Thyroid gland (tissue), 4 donors: ENCODE data around the gene SAMD11. TPM values are rescaled to one million over a fixed set of nuclear protein-coding genes. Genes with fewer than 3 reads are reported as not detected.

Source experiments
- DNase-seq, 2 donors: peaks; one replicate each; pipeline ENCODE4 v3.0.0-alpha.2; 2019
- H3K27ac ChIP-seq, 3 donors: fragments of 200-600 bp; sonication (generic); 1 replicate in 2 of 3; 2 replicates in 1 of 3; pipeline ENCODE4 v1.5.1; 2016 to 2019; ENCODE audit warnings: mild to moderate bottlenecking in 1 of 3, moderate library complexity in 1 of 3
- H3K27me3 ChIP-seq: fragments of 200-600 bp; sonication (generic); one replicate; pipeline ENCODE4 v1.5.1; 2019
- H3K36me3 ChIP-seq, 2 donors: fragments of 200-600 bp; sonication (generic); one replicate each; pipeline ENCODE4 v1.5.1; 2016 to 2019
- H3K4me1 ChIP-seq, 2 donors: fragments of 200-600 bp; sonication (generic); one replicate each; pipeline ENCODE4 v1.5.1; 2017 to 2019
- H3K4me3 ChIP-seq, 3 donors: fragments of 200-600 bp; sonication (generic); replicated peaks in 1 of 3; 1 replicate in 2 of 3; 2 replicates in 1 of 3; pipeline ENCODE4 v1.5.1; 2016; ENCODE audit warnings: mild to moderate bottlenecking in 1 of 3
- H3K9me3 ChIP-seq: fragments of 200-600 bp; sonication (generic); one replicate; pipeline ENCODE4 v1.5.1; 2017
- CTCF ChIP-seq, 6 experiments: fragments of 200-600 bp in 3 of 6; fragments of 450-650 bp in 3 of 6; sonication (generic) in 3 of 6; IDR thresholded peaks; one replicate each; pipeline ENCODE4 v1.5.1; 2016 to 2019; ENCODE audit warnings: antibody characterized with exemption in 6 of 6, mild to moderate bottlenecking in 2 of 6, inconsistent platforms in 1 of 6, moderate library complexity in 1 of 6
- POLR2A ChIP-seq, 2 donors: fragments of 450-650 bp; IDR thresholded peaks; one replicate each; pipeline ENCODE4 v1.6.1; 2017; ENCODE audit warnings: antibody characterized with exemption in 2 of 2, mild to moderate bottlenecking in 2 of 2, moderate library complexity in 1 of 2
- WGBS, 2 donors: methylation state at CpG; one replicate each; pipeline ENCODE4 v1.1.5; 2017; 5-methylcytosine and 5-hydroxymethylcytosine counted together
- intact Hi-C: fragments of 100-400 bp; cut with DNase I; formaldehyde crosslinking; loops from one replicate; pipeline ENCODE4 v1.15.1; 2023
- total RNA-seq, 4 donors: library from RNA; depleted of rRNA; stranded (reverse); fragments of >200 nt; gene quantifications; one replicate each; pipeline ENCODE4 v1.2.3, GENCODE V29; 2016

The SAMD11 gene
- total RNA-seq, 4 donors from 2014 or later, result 4.1 to 11.2 (median 6.3) TPM

- WGBS, 2 donors, result 14 to 21% methylated on average over 19 of the region's 57 CpGs
- intact Hi-C loops, result no loop called here
- no peak for TF ChIP-seq POLR2A (IDR thresholded peaks at IDR 0.05)
- TF ChIP-seq CTCF (IDR thresholded peaks at IDR 0.05), result no peak
- Histone ChIP-seq H3K4me1 (peaks cover 17 to 28% of the 10 kb centered on the region in 2 donors), H3K27me3 (no peaks in the 10 kb centered on the region), H3K27ac (no peak overlapping the region), H3K36me3 (peaks cover 17 to 20% of the 10 kb centered on the region in 2 donors), H3K9me3 (no peaks in the 10 kb centered on the region), H3K4me3 (peak overlapping the region in 1 of 3 donors; percentile 94)
- no peak for DNase-seq
Measured at GRCh38 chr1:959731-960362, 36.1 kb downstream of the SAMD11 start.

DNA sequence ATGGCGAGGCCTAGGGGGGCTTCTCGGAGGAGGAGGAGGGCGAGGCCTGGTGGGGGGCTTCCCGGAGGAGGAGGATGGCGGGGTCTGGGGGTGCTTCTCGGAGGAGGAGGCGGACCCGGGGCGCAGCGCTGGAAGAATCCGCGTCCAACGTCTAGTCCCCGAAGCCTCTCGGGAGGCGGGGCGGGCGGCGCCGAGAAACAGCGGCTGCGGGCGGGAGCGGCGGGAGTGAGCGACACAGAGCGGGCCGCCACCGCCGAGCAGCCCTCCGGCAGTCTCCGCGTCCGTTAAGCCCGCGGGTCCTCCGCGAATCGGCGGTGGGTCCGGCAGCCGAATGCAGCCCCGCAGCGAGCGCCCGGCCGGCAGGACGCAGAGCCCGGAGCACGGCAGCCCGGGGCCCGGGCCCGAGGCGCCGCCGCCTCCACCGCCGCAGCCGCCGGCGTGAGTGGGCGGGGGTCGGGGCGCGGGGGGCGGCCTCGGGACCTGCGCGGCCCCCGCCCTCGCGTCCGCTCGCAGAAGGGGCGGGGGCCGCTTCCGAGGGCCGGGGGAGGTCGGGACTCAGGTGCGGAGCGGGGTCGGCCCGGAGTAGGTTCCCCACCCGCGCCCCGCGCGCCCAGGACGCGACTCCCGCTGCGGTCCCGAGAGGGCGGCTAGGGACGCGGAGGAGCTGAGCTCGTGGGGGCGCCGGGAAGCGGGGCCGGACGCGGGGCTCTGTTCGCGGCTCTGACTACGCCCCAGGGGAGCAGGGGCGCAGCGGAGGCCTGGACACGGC lies 36.8 kb downstream of the SAMD11 start, which contains the start of gene KLHL17:
KLHL17 (plus strand) TSS at position 222 of the 769 bp plus-strand sequence; CDS start at position 332, 110 bp downstream.
- Histone ChIP-seq H3K4me1 (peaks cover 17 to 28% of the 10 kb centered on the region in 2 donors), H3K4me3 (peak within 1 kb of the TSS in 2 of 3 donors; percentile 32 to 94), H3K9me3 (no peaks in the 10 kb centered on the region), H3K36me3 (peaks cover 14% of the 10 kb centered on the region in 2 donors), H3K27me3 (no peaks in the 10 kb centered on the region), H3K27ac (no peak within 1 kb of the TSS)
- no peak for TF ChIP-seq POLR2A (IDR thresholded peaks at IDR 0.05)
- no peak for TF ChIP-seq CTCF (IDR thresholded peaks at IDR 0.05)
- DNase-seq, result peak; percentile 54 to 70
- WGBS, 2 donors, result 1 to 4% methylated on average over 12 to 17 of the region's 109 CpGs
- intact Hi-C loops, result no loop called here

DNA sequence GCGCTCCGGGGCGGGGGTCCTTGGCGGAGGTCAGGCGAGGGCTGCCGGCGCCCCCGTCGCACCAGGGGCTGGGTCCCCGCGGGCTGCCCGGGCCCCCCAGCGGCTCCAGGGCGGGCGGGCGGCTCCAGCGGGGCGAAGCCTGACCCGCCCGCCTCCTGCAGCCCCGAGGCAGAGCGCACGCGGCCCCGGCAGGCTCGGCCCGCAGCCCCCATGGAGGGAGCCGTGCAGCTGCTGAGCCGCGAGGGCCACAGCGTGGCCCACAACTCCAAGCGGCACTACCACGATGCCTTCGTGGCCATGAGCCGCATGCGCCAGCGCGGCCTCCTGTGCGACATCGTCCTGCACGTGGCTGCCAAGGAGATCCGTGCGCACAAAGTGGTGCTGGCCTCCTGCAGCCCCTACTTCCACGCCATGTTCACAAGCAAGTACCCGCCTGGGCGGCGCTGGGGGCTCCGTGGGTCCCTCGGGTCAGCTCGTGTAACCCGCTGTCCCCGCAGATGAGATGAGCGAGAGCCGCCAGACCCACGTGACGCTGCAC lies 37.5 kb downstream of the SAMD11 start:
- H3K36me3 ChIP-seq, result peaks cover 7 to 8% of the 10 kb centered on the region in 2 donors
- WGBS, 2 donors, result no CpG with 5 or more reads among the region's 56 CpGs
- peaks cover 19 to 34% of the 10 kb centered on the region in 2 donors for H3K4me1 ChIP-seq
- no peaks in the 10 kb centered on the region for H3K27me3 ChIP-seq
- peak overlapping the region in 2 of 3 donors; percentile 32 to 94 for H3K4me3 ChIP-seq
- no peak overlapping the region for H3K27ac ChIP-seq
- intact Hi-C loops, result no loop called here
- DNase-seq, result no peak
- TF ChIP-seq CTCF (IDR thresholded peaks at IDR 0.05) (no peak), POLR2A (IDR thresholded peaks at IDR 0.05) (no peak)
- H3K9me3 ChIP-seq, result no peaks in the 10 kb centered on the region

DNA sequence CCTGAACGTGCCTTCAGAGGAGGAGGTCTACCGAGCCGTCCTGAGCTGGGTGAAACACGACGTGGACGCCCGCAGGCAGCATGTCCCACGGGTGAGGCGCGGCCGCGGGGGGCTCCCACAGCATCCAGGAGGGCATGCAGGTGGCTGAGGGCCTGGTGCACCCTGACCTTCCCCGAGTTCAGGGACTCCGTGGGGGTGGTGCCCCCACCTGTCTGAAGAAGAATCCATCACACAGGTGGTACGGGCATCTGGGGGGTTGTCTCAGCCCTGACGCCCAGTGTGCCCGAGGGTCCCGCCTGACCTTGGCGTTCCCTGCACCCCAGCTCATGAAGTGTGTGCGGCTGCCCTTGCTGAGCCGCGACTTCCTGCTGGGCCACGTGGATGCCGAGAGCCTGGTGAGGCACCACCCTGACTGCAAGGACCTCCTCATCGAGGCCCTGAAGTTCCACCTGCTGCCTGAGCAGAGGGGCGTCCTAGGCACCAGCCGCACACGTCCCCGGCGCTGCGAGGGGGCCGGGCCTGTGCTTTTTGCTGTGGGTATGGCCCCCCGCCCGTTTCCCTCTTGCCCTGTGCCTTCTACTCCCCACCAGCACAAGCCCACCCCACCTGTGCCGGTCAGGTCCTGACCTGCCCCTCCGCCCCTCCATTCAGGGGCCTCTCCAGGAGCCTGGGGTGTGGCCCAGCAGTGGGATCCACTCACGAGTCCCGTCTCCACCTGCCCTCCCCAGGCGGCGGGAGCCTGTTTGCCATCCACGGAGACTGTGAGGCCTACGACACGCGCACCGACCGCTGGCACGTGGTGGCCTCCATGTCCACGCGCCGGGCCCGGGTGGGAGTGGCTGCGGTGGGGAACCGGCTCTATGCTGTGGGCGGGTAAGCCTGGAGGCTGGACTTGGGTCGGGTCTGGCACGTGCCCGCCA lies 38.9 kb downstream of the SAMD11 start:
- TF ChIP-seq CTCF (IDR thresholded peaks at IDR 0.05), result no peak
- 97 to 98% methylated on average over 15 to 34 of the region's 57 CpGs for WGBS, 2 donors
- intact Hi-C loops, result no loop called here
- H3K4me3 ChIP-seq, result no peak overlapping the region
- peaks cover 25 to 42% of the 10 kb centered on the region in 2 donors for H3K4me1 ChIP-seq
- H3K27me3 ChIP-seq, result no peaks in the 10 kb centered on the region
- DNase-seq, result no peak
- no peak overlapping the region for H3K27ac ChIP-seq
- no peaks in the 10 kb centered on the region for H3K36me3 ChIP-seq
- H3K9me3 ChIP-seq, result no peaks in the 10 kb centered on the region
